PFSK-1 (cell line): ENCODE data around the gene CEP97.

Source experiments
- POLR2AphosphoS5 ChIP-seq: IDR thresholded peaks from 2 replicates; pipeline ENCODE4 v1.6.1; 2012; ENCODE audit warnings: low read depth, mild to moderate bottlenecking, control low read depth, low read length, moderate library complexity
- TAF1 ChIP-seq: IDR thresholded peaks from 2 replicates; pipeline ENCODE4 v1.6.1; 2012; ENCODE audit warnings: low read length, control low read depth, borderline replicate concordance; ENCODE audit not compliant: insufficient read depth
- TF ChIP-seq, protein P1 (sequence below), 2 experiments: IDR thresholded peaks; 2 replicates each; pipeline versions ENCODE4 v1.6.1 to v1.8.0; 2011 to 2012; ENCODE audit warnings: low read depth in 2 of 2, low read length in 2 of 2, control low read depth in 1 of 2, inconsistent platforms in 1 of 2, mild to moderate bottlenecking in 1 of 2, moderate library complexity in 1 of 2; ENCODE audit not compliant: insufficient read depth in 1 of 2

DNA sequence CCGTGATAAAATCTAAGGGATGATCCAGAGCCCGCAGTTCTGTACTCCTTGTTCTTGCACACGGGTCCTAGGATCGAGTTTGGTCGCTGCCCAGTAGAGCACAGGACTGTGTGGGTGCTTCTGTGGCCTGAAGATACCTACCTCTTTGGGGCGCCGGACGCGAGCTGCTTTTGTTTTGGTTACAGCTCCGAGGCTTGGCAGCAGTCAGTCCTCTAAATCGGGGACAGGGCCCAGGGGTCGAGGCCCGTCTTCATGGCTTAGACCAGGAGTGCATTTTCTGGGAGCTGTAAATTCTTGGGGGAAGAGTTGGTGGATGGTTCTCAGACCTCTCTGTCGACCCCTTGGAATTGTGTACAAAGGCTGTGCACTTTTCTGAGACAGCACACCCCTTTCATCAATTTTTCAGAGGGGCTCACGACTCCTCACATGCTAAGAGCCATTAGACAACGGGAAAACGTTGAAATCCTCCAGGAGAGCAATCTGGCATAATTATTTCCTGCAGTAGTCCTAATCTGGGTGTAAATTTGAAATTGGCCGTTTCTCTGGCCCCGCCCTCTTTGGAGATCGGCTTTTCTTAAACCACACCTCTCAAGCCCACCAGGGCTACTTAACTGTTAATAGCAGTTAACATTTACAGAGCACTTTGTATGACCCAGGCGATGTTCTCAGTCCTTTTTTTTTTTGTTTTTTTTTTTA, 928 bp downstream of the CEP97 start:
- TF ChIP-seq, protein P1, sequence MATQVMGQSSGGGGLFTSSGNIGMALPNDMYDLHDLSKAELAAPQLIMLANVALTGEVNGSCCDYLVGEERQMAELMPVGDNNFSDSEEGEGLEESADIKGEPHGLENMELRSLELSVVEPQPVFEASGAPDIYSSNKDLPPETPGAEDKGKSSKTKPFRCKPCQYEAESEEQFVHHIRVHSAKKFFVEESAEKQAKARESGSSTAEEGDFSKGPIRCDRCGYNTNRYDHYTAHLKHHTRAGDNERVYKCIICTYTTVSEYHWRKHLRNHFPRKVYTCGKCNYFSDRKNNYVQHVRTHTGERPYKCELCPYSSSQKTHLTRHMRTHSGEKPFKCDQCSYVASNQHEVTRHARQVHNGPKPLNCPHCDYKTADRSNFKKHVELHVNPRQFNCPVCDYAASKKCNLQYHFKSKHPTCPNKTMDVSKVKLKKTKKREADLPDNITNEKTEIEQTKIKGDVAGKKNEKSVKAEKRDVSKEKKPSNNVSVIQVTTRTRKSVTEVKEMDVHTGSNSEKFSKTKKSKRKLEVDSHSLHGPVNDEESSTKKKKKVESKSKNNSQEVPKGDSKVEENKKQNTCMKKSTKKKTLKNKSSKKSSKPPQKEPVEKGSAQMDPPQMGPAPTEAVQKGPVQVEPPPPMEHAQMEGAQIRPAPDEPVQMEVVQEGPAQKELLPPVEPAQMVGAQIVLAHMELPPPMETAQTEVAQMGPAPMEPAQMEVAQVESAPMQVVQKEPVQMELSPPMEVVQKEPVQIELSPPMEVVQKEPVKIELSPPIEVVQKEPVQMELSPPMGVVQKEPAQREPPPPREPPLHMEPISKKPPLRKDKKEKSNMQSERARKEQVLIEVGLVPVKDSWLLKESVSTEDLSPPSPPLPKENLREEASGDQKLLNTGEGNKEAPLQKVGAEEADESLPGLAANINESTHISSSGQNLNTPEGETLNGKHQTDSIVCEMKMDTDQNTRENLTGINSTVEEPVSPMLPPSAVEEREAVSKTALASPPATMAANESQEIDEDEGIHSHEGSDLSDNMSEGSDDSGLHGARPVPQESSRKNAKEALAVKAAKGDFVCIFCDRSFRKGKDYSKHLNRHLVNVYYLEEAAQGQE (IDR thresholded peaks at IDR 0.05; ENCODE audit: insufficient read depth in 1 of 2, low read depth in 2 of 2, low read length in 2 of 2) = no peak
- TF ChIP-seq TAF1 (no peak), POLR2AphosphoS5 (no peak)
